22Rv1 (cell line): ENCODE results near the gene TRMT2A.

Experiments
- H3K27ac ChIP-seq: fragments of 450-650 bp; 2 replicates; pipeline ENCODE4 v1.5.1; 2017
- ZFX ChIP-seq: fragments of 450-650 bp; IDR thresholded peaks from 2 replicates; pipeline ENCODE4 v1.6.1; 2017; ENCODE audit warnings: antibody characterized with exemption, borderline replicate concordance
- TF ChIP-seq, protein P1 (sequence below): fragments of 450-650 bp; IDR thresholded peaks from 2 replicates; pipeline ENCODE4 v1.5.1; 2017; ENCODE audit warnings: mild to moderate bottlenecking

The TRMT2A gene

GRCh38 chr22:20127318-20127868, 10.4 kb upstream of the TRMT2A start:
- H3K27ac ChIP-seq, result peak overlapping the region; percentile 10; the same call in 1 of the 2 replicates
- no peak for TF ChIP-seq ZFX
- TF ChIP-seq, protein P1, sequence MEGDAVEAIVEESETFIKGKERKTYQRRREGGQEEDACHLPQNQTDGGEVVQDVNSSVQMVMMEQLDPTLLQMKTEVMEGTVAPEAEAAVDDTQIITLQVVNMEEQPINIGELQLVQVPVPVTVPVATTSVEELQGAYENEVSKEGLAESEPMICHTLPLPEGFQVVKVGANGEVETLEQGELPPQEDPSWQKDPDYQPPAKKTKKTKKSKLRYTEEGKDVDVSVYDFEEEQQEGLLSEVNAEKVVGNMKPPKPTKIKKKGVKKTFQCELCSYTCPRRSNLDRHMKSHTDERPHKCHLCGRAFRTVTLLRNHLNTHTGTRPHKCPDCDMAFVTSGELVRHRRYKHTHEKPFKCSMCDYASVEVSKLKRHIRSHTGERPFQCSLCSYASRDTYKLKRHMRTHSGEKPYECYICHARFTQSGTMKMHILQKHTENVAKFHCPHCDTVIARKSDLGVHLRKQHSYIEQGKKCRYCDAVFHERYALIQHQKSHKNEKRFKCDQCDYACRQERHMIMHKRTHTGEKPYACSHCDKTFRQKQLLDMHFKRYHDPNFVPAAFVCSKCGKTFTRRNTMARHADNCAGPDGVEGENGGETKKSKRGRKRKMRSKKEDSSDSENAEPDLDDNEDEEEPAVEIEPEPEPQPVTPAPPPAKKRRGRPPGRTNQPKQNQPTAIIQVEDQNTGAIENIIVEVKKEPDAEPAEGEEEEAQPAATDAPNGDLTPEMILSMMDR, result no peak

DNA sequence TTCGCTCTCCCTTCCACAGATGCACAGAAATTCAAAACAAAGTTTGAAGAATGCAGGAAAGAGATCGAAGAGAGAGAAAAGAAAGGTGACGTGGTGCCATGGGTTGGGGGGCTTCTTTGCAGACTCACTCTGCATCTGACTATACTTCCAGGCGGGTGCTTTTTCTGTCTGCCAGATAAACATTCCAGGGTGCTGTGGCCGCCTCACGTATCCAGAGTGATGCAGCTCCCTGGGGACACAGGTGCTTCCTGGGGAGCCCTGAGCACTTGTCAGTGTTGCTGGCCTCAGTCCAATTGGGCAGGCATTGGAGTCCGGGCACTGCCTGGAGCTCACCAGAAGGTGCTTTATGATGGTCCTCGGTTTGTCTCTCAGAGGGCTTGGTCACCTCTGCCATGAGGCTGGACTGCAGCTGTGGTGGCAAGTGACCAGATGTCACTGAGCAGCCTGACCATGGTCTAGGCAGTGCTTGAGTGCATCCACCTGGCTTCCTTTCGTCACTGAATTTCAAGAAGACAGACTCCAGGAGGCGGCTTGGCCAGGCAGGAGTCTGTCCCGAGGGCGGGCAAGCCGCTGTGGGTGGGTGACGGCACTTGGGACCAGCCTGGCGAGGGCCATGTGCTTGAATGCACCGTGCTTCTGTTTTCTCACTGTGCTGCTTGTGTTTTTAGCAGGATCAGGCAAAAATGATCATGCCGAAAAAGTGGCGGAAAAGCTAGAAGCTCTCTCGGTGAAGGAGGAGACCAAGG, 9.4 kb upstream of the TRMT2A start:
- no peak overlapping the region for H3K27ac ChIP-seq
- no peak for TF ChIP-seq ZFX
- TF ChIP-seq, protein P1, result no peak

DNA sequence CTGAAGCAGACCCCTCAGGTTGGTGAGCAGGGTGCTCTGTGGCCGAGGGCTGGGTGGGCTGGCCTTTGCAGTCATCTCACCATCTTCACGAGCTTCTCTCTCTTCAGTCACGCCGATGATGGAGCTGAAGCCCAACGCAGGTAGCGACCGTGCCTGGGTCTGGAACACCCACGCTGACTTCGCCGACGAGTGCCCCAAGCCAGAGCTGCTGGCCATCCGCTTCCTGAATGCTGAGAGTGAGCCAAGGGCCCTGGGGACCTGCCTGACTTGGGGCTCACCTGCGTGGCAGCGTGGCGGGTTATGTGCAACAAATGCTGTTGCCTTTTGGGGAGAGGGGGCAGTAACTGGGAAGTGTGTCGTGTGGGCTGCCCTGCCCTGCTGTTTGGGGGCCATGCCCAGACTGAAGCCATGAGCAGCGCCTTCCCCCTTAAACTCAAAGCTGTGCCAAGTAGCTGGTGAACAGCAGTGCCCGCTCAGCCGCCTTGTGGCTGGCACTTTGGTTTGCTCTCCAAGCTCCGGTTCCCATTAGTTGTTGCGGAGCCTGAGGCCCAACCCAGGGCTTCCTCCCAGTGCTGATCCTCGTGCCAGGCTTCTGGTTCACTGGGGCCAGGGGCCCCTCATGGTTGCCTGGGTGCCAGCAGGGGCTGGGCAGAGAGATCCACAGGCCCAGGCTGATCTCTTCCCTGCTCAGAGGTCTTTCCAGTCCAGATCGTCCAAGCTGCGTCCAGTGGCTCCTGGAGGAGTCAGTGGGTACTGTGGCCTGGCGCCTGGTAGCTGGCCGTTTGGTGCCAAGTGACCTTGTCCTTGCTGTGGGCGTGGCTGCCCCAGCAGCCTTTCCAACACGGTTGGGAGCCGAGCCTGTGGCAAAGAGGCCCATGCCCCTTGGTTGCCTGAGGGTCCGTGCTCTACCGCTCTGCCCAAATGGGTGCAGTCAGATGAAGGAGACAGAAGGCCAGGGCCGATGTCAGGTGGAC, 8.5 kb upstream of the TRMT2A start:
- H3K27ac ChIP-seq, result no peak overlapping the region
- TF ChIP-seq, protein P1, result no peak
- TF ChIP-seq ZFX, result no peak

GRCh38 chr22:20124083-20124787, 7.2 kb upstream of the TRMT2A start:
- TF ChIP-seq, protein P1, result no peak
- TF ChIP-seq ZFX, result no peak
- H3K27ac ChIP-seq, result no peak overlapping the region

DNA sequence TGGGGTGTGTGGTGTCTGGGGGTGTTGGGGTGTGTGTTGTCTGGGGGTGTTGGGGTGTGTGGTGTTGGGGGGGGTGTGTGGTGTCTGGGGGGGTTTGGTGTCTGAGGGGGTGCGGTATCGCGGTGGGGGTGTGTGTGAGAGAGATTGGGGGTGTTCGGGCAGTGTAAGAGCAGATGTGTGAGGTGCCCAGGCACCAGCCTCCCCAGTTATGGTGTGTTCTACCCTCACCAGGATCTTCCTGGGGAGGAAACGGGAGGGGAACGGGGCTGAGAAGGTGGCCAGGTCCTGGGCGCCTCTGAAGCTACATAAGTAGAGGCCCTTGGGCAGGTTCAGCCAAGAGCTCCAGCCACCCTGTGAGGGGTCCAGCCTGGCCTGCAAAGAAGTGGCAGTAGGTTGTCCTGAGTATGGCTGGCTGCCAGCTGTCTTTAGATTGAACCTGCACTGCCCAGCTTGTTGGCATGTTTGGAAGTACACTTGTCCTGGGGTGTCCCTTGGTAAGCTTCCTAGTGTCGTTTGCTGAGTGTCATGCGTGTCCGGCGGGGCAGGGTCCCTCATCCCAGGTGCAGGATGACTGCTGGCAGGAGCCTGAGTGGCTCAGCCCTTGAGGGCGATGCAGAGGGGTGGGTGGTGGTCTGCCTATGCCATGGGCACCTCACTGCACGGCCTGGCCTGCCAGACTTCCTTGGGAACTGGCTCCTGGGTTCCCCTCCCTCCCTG, 6.5 kb upstream of the TRMT2A start:
- no peak for TF ChIP-seq ZFX
- TF ChIP-seq, protein P1, result no peak
- H3K27ac ChIP-seq, result no peak overlapping the region

- H3K27ac ChIP-seq, result no peak overlapping the region
- TF ChIP-seq, protein P1, result no peak
- TF ChIP-seq ZFX, result no peak
These were observed 4.9 kb upstream of the TRMT2A start for GRCh38 chr22:20121856-20122415.
